Astrocyte (in vitro differentiated cells and primary cell): ENCODE results near the gene KCNJ12.

Source experiments
- CTCF ChIP-seq: IDR thresholded peaks from 2 replicates; pipeline ENCODE4 v1.5.1; 2011; ENCODE audit warnings: low read depth, mild to moderate bottlenecking, inconsistent platforms, low read length, moderate library complexity; ENCODE audit not compliant: insufficient read depth
- EZH2 ChIP-seq: IDR thresholded peaks from 2 replicates; pipeline ENCODE4 v1.6.1; 2012; ENCODE audit warnings: mild to moderate bottlenecking, low read length, inconsistent platforms; ENCODE audit not compliant: insufficient read depth

GRCh38 chr17:21445091-21445650 is 69.0 kb downstream of the KCNJ12 start:
- no peak for TF ChIP-seq EZH2
- TF ChIP-seq CTCF = no peak
